Thymus (tissue), 11 donors: ENCODE data around the gene USF3. TPM values are rescaled to one million over a fixed set of nuclear protein-coding genes. Genes with fewer than 3 reads are reported as not detected.

Experiments used
- DNase-seq, 9 donors: peaks; one replicate each; pipeline ENCODE4 v3.0.0-alpha.2; 2013; ENCODE audit warnings: low spot score in 9 of 9, low read depth in 6 of 9, missing footprints in 1 of 9
- H3K27ac ChIP-seq, 2 donors: one replicate each; pipeline ENCODE4 v1.5.1; 2013; ENCODE audit warnings: control low read depth in 1 of 2, low read depth in 1 of 2, low read length in 1 of 2, mild to moderate bottlenecking in 1 of 2, moderate library complexity in 1 of 2
- H3K27me3 ChIP-seq, 2 donors: one replicate each; pipeline ENCODE4 v1.5.1; 2013; ENCODE audit warnings: low read length in 1 of 2; ENCODE audit not compliant: control insufficient read depth in 2 of 2, insufficient read depth in 1 of 2
- H3K36me3 ChIP-seq, 2 donors: one replicate each; pipeline ENCODE4 v1.5.1; 2013; ENCODE audit warnings: low read length in 1 of 2, mild to moderate bottlenecking in 1 of 2, moderate library complexity in 1 of 2; ENCODE audit not compliant: control insufficient read depth in 2 of 2, insufficient read depth in 2 of 2
- H3K4me1 ChIP-seq, 2 donors: one replicate each; pipeline ENCODE4 v1.5.1; 2013; ENCODE audit warnings: low read length in 2 of 2; ENCODE audit not compliant: control insufficient read depth in 2 of 2, insufficient read depth in 2 of 2
- H3K4me3 ChIP-seq, 2 donors: one replicate each; pipeline ENCODE4 v1.5.1; 2013; ENCODE audit warnings: low read length in 2 of 2, control low read depth in 1 of 2, mild to moderate bottlenecking in 1 of 2
- H3K9me3 ChIP-seq, 2 donors: one replicate each; pipeline ENCODE4 v1.5.1; 2013; ENCODE audit warnings: low read length in 1 of 2, mild to moderate bottlenecking in 1 of 2; ENCODE audit not compliant: control insufficient read depth in 2 of 2, insufficient read depth in 1 of 2
- WGBS: extraction: QIAGEN DNeasy Blood & Tissue Kit; methylation state at CpG from one replicate; pipeline ENCODE4 v1.1.7; 2013; 5-methylcytosine and 5-hydroxymethylcytosine counted together
- polyA plus RNA-seq: library from polyadenylated mRNA; stranded (reverse); fragments of 200-250 nt; gene quantifications from one replicate; pipeline ENCODE4 v1.2.3, GENCODE V29; 2013
- total RNA-seq: library from RNA; stranded (reverse); fragments of 120-200 nt; gene quantifications from one replicate; pipeline ENCODE4 v1.2.4, GENCODE V29; 2013
- donor health status: healthy.

USF3 gene
- total and polyA plus RNA-seq, 2 donors = 8.6 to 9.3 TPM

DNA sequence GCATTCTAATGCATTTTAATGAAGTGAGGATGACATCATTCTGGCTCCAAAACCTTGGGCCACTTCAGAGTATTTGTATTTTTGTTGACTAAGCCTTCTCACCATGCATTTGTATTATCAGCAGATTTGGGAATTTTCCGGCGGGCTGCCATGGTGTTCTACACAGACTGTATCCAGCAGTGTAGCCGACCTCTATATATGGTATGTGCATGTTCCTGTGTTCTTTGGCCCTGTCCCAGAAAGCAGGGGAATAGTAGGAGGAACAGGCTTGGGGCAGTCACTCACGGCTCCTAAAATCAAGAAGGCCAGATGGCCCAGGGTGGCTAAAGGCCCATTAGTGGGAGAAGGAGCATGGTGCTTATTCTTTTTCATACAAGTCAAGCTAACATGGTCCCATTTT lies 80.5 kb downstream of the USF3 start:
- H3K27me3 ChIP-seq = no peaks in the 10 kb centered on the region
- no peak overlapping the region for H3K4me3 ChIP-seq
- no peaks in the 10 kb centered on the region for H3K4me1 ChIP-seq
- no peak overlapping the region for H3K27ac ChIP-seq
- no peaks in the 10 kb centered on the region for H3K9me3 ChIP-seq
- 95% methylated on average over 4 of the region's 4 CpGs for WGBS
- H3K36me3 ChIP-seq = peaks cover 6 to 9% of the 10 kb centered on the region in 2 donors
- no peak for DNase-seq

DNA sequence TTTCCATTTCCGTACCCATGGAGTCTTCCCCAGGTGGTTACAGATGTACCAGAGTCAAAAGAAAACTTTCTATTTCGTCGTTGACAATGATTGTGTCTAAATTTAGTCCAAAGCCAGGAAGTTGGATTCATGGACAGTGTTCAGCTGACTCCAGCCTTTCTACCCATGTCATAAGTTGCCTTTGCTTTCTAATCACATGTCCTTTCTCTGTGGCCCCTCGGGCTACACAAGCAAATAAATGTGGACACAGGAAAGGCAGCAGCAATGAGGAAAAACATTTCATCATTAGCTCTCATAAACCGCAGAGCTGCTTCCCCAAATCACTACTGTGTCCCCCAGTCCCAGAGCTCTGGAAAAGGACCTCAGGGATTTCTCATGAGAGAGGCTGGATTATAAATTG lies 82.0 kb downstream of the USF3 start:
- 93% methylated on average over 5 of the region's 5 CpGs for WGBS
- Histone ChIP-seq H3K27ac (no peak overlapping the region), H3K27me3 (no peaks in the 10 kb centered on the region), H3K4me1 (no peaks in the 10 kb centered on the region), H3K36me3 (peaks cover 7 to 18% of the 10 kb centered on the region in 2 donors), H3K4me3 (no peak overlapping the region), H3K9me3 (no peaks in the 10 kb centered on the region)
- no peak for DNase-seq

DNA sequence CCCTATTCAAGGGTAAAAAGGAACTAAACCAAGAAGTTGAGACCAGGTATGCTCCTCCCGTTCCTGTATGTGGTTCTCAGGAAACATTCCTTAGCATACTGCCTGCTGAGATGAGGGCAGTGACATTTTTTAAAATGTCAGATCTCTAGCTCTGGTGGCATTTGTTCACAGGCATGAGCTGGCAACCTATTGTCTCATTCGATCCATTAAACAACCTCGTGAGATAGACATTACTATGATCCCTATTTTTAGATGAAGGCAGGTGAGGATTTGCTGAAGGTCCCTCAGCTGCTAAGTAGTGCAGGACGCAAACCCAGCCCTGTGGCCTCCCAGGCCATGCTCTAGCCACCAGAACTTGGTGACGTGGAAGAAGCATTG lies 89.2 kb downstream of the USF3 start:
- no peaks in the 10 kb centered on the region for H3K27me3 ChIP-seq
- H3K4me1 ChIP-seq = peaks cover 34 to 36% of the 10 kb centered on the region in 2 donors
- DNase-seq = no peak
- no peaks in the 10 kb centered on the region for H3K9me3 ChIP-seq
- H3K36me3 ChIP-seq = peaks cover 11 to 27% of the 10 kb centered on the region in 2 donors
- peak overlapping the region in 1 of 2 donors; percentile 5 for H3K4me3 ChIP-seq
- 37% methylated on average over 5 of the region's 5 CpGs for whole genome bisulfite sequencing
- peak overlapping the region; percentile 54 to 78 for H3K27ac ChIP-seq

DNA sequence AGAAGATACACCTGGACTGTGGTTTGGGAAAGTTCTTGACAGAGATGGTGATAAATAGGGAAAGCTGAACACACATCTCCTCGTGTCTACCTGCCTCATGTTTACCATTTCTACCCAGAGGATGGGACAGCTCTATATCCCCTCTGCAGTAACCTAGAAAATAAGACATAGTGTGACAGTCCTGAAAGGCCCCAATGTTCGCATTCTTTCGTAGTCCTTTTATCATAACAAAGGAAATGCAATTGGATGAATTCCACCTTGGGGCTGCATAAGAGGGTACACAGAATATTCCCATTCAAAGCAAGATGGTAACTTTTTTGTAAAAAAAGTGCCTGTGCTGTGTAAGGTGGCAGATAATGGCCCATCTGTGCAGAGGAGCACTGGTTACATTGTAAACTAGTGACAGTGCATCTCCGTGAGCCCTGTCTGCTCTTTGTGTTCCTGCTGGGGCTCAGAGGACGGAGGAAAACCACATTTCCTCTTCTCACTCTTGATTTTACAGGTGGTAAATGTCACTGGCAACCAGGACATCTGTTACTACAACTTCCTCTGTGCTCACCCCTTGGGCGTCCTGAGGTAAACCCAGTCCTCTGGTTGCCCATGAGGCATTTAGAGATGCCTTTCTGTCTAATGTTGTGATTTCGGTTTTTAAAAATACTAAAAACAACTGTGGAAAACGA lies 89.8 kb downstream of the USF3 start:
- Histone ChIP-seq H3K9me3 (no peaks in the 10 kb centered on the region), H3K4me1 (peaks cover 34 to 36% of the 10 kb centered on the region in 2 donors), H3K4me3 (peak overlapping the region in 1 of 2 donors; percentile 5), H3K27me3 (no peaks in the 10 kb centered on the region), H3K27ac (peak overlapping the region; percentile 54 to 86), H3K36me3 (peaks cover 15 to 26% of the 10 kb centered on the region in 2 donors)
- DNase-seq = peak; percentile 62 to 92 (median 78)
- WGBS = 4% methylated on average over 8 of the region's 8 CpGs

DNA sequence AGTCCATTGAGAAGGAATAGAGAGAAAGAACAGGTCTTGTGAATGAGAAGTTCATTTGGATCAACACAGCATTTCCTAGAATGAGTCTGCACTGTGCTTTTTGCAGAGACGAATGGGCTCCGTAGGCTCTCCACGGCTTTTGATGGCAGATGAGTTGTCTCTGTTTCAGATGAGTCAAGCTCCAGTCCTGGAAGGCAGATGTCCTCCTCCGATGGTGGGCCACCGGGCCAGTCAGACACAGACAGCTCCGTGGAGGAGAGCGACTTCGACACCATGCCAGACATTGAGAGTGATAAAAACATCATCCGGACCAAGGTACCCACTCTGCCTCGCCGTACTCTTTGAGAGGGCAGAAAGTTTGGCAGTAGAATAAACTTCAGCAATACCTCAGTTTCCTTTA lies 93.6 kb downstream of the USF3 start:
- no peaks in the 10 kb centered on the region for H3K27me3 ChIP-seq
- peaks cover 9 to 14% of the 10 kb centered on the region in 2 donors for H3K36me3 ChIP-seq
- H3K4me3 ChIP-seq = no peak overlapping the region
- no peak overlapping the region for H3K27ac ChIP-seq
- DNase-seq = no peak
- H3K9me3 ChIP-seq = no peaks in the 10 kb centered on the region
- peaks cover 26 to 28% of the 10 kb centered on the region in 2 donors for H3K4me1 ChIP-seq
- WGBS = 99% methylated on average over 11 of the region's 11 CpGs

DNA sequence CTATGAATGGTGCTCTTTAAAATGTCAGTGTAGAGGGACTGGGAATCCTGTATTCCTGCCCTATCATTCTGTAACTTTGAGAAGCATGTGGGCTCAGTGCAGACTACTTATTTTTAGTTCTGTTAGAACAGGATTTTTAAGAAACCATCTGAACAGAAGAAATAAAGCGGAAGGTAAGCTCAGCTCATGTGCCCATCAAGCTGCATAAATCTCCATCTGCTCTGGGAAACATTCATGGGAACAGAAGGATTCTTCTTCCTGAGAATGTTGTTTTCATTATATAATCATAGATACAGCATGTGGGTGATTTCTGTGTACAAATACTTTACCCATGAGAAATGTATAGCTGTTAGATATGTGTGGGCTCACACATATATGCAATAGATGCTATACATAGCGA lies 94.2 kb downstream of the USF3 start:
- peaks cover 9 to 14% of the 10 kb centered on the region in 2 donors for H3K36me3 ChIP-seq
- H3K27ac ChIP-seq = no peak overlapping the region
- H3K4me3 ChIP-seq = no peak overlapping the region
- H3K9me3 ChIP-seq = no peaks in the 10 kb centered on the region
- WGBS = 98% methylated on average over 2 of the region's 2 CpGs
- no peak for DNase-seq
- H3K4me1 ChIP-seq = peaks cover 20 to 25% of the 10 kb centered on the region in 2 donors
- no peaks in the 10 kb centered on the region for H3K27me3 ChIP-seq

DNA sequence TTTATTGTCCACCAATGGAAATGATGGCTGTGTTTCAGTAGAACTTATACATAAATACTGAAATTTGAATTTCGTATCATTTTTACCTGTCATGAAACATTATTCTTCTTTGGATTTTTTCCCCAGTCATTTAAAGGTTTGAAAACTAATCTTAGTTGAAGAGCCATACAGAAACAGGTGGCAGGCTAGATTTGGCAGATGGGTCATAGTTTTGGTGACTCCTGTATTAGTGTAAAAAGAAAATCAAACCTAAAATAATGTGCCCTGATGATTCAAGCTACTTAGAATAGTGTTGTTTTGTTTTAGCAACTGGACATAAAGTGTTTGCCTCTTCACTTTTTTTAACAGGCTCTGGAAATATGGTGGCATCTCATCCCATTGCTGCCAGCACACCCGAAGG lies 95.2 kb downstream of the USF3 start:
- no peaks in the 10 kb centered on the region for H3K9me3 ChIP-seq
- no peaks in the 10 kb centered on the region for H3K27me3 ChIP-seq
- H3K27ac ChIP-seq = no peak overlapping the region
- DNase-seq = no peak
- 97% methylated on average over 2 of the region's 2 CpGs for WGBS
- H3K4me3 ChIP-seq = no peak overlapping the region
- peaks cover 10 to 22% of the 10 kb centered on the region in 2 donors for H3K4me1 ChIP-seq
- peaks cover 9 to 14% of the 10 kb centered on the region in 2 donors for H3K36me3 ChIP-seq

DNA sequence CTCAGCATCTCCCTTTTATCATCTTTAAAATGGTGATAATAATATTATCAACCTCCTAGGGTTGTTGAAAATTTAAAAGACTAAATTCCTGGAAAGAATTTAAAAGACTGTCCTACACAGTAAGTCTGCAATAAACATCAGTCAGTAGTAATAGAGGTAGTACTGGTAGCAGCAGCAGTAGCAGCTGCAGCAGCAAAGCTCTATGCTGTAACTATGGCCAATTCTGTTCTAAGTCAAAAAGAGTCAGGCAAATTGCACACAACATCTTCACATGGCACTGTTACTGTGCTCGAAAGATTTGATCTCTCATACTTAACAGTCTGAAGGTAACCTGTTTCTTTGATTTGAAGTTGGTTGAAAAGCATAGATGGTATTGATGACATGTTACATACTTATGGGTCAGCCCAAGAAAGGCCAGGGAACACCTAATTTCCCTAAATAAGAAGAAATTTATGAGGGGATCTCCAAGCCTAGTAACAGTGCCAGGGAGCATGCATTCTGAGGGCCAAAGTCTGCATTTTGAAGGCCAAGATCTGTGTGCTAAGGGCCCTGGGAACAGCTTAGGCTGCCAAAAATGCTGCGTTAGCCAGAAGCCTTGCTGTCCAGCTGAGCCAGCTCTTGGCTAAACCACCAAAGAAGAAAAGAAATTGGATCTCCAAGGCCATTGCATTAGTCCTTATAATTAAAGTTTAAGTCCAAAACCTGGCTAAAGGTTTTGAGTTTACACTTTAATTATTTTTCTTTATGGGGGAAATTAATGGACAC lies 95.8 kb downstream of the USF3 start:
- no peaks in the 10 kb centered on the region for H3K27me3 ChIP-seq

More for the DNA sequence above, 95.8 kb downstream of the USF3 start:
- WGBS = 95% methylated on average over 2 of the region's 2 CpGs
- H3K36me3 ChIP-seq = peaks cover 9 to 14% of the 10 kb centered on the region in 2 donors
- peaks cover 4 to 21% of the 10 kb centered on the region in 2 donors for H3K4me1 ChIP-seq
- no peak overlapping the region for H3K4me3 ChIP-seq
- no peak overlapping the region for H3K27ac ChIP-seq
- DNase-seq = no peak
- no peaks in the 10 kb centered on the region for H3K9me3 ChIP-seq
